ENCODE data around the gene OFD1.
A peak's percentile ranks its signal among the peaks of the same experiment; 100 is the strongest.

OFD1 gene

DNA sequence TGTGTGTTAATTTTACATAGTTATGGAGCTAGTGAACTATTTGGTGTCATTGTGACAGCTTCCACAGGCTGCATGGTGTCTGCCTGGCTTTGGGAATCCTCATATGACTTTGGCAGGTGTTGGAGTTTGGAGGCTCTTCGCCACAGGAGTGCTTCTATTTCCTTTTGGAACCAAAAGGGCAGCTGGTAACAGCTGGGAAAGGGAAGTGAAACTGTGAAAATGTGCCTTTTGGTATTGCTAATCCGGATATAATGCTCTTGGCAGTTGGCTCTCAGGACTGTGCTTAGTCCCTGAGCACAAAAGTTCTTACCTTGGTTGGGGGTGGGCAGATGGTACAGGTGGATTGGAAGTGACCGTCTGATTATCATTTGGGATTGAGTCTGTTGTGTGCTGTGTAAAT is 18.1 kb downstream of the OFD1 start:
- no peak for DNase-seq

DNA sequence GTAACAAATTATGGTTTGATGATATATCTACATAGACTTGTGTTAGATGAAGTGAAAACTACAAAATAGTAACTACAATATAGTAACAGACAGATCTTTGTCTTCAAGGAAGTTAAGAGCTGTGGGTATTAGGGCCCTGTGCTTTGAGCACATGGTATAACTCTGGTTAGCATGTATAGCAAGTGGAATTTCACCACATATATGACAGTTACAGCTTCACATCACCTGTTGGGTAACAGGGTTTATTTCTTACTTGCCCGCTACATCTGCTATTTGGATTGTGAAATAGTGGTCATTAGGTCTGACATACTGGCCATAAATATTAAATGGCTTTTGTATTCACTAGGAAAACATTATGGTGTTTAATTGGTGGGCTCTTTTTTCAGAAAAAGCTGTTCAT is 20.2 kb downstream of the OFD1 start:
- DNase-seq, result no peak

DNA sequence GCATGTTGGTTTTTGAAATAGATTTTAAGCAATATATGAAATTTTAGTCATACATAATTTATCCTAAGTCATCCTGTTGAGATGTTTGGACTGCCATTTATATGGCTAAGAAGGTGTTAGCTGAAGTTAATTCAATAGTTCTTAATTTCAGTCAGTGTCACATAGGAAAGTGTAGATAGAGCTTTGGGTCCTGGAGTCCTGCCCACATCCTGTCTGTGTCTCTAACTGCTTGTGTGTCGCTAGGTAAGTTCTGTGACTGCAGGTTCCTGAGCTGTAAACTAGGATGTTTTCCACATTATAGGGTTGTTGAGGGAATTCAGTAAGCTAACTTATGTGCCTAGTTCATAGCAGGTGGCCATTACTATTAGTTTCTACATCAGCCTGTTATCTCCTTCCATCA is 20.7 kb downstream of the OFD1 start:
- DNase-seq, result no peak

DNA sequence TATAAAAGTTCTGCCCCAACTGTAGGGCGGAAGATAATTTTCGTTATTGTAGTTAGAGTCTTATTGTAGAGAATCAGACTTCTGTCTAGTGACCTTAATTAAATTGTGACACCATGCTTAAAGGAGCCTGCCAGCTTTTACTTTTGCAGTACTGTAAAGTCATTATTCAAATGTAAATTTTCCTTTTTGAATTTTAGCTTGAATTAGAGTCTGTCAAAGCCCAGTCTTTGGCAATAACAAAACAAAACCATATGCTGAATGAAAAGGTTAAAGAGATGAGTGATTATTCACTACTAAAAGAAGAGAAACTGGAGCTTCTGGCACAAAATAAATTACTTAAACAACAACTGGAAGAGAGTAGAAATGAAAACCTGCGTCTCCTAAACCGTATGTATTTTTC is 21.8 kb downstream of the OFD1 start:
- DNase-seq, result no peak

DNA sequence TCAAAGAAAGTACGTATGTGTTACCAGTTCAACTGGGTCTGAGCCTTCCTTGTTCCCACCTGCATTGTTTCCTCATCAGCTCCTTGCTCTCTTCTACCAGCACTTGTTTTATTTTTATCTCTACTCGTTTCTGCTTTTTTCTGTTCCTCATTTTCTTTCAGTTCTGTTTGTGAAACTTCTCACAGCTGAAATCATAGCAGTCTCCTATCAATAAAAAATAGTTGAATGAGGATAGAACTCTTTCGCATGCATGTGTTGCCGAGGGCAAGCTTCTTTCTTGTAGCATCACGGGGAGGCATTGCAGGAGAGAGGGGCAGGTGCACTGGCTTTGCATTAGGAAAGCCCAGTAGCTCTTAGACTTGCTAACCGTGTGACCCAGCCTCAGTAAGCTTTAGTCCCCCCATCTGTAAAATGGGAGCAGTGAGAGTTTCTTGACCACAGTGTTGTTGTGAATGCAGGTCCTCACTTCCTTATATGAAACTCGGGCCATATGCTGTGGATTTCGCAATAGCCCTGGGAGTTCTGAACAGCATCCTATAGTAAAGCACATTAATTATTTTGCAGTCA is 24.7 kb downstream of the OFD1 start:
- no peak for DNase-seq

DNA sequence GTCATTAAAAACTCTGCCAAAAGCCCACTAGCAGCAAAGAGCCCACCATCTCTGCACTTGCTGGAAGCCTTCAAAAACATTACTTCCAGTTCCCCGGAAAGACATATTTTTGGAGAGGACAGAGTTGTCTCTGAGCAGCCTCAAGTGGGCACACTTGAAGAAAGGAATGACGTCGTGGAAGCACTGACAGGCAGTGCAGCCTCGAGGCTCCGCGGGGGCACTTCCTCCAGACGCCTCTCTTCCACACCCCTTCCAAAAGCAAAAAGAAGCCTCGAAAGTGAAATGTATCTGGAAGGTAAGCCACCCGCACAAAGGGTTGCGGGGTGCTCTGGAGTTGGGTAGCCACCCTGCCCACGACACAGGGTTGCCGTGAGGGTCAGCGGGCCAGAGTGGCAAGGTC is 25.9 kb downstream of the OFD1 start:
- no peak for DNase-seq

DNA sequence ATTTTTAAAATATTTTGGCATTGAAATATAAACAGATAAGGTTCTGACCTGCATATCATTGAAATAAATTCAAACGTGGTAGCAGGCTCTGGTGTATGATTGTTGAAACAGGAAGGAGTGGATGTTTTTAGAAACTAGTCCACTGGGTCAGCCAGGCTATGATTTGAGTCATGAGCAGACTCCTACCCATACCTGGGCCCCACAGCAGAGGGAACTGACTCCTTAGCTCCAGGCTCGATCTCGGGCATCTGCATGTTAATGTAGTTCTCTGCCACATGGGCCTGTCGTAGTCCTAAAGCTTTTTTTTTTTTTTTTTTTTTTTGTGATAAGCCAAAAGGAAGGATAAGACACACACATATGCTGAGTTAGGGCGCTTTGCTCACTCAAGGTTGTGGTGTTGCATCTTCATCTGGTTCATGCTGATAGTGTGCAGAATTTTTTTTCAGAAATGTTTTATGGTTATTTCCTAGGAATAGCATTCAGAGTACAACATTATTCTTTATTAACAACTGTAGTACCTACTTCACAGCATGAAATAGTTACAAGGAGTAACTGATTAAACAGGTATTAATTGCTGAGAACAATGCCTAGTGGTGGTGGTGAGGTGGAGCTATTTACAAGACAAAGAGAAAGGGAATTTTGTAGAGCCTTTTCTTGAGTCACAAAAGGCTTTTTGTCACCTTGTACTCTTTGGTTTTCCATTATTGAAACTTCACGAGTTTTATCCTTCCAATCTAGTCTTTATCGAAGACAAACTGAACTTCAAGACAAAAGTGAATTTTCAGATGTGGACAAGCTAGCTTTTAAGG is 27.3 kb downstream of the OFD1 start:
- DNase-seq, result no peak

DNA sequence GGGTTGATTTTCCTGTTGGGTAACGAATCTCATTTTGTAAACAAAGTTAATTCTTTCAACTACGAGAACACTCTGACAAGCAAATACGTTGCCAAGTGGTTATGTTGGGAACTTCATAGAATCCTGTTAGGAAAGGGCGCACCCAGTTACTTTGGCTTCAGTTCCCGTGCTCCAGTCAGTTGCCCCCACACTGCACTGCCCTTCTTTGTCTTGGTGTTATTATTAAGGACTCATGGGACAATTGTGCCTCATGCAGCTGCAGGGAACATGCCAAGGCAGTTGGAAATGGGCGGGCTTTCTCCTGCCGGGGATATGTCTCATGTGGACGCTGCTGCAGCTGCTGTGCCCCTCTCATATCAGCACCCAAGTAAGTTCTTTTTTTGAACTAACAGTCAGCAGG is 28.9 kb downstream of the OFD1 start:
- peak; percentile 10 for DNase-seq

DNA sequence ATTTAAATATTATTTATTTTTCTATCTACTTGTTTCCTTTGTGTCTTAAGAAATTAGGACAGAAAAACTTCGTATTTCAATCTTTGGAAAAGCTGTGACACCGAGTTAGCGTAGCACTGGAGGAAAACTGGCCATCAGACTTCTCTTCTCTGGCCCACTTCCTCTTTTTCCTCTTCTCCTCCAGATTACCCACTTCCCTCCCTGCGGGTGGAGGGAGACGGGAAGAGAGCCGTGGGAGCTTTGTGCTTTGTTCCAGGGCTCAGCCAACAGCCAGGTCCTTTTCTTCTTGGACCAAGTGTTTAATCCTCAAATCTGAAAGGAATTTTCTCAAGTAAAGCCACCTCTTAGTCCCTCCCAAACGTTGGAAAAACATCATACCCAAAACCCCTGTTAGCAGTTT is 29.7 kb downstream of the OFD1 start:
- no peak for DNase-seq

DNA sequence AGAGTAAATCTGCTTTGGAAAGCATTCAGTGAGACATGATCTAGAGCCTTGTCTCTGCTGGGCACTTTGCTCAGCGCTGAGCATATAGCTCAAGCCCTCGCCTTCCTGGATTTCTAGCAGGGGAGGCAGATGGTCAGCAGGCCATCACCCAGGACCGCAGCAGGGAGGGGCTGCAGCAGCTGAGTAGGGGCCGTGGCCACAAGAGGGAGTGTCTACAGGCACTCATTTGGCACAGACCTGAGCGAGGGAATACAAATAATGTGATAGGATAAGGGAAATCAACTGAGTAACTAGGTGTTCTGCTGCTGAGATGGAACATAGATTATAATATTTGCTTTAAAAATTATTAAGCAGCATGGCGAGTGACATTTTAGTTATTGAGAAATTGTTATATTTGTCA is 30.2 kb downstream of the OFD1 start:
- DNase-seq, result peak; percentile 7

DNA sequence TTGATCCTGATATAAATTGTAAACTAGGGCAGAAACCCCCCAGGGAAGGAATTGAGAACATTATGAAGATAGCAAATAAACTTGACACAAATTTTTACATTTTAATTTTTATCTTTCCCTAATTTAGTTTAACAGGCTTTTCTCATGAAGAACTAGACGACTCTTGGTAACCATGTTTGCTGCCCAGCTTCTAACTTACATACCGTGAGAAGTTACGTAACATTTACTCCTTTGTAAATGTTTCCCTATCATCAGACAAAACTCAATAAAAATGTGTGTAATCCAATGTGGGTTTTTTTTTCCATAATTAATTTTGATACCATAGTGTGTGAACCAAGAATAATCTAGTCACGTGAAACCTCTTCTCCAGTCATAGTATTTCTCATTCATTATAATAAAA is 34.4 kb downstream of the OFD1 start:
- no peak for DNase-seq

DNA sequence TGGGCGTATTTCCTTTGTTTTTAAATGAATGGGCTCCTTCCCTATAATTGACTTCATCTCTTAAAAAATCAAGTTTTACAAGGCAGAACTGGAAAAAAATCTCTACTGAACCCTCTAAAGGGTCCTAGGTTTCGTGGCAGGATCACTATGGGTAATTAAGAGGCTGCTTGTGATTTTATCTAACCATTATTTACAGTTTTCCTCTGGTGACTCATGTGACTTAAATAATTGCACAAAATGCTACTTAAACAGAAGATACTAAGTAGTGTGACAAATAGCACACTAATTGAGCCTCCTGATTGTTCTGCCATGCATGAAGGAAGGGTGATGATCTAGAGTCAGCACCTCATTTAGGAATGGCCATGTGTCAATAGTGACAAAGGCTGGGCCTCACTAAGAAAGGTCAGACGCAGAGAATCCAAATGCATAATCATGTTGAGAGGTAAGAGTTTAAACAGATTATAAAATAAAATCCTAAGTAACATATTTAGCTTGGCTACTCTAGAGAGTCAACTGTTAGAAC is 35.5 kb downstream of the OFD1 start:
- DNase-seq, result no peak

DNA sequence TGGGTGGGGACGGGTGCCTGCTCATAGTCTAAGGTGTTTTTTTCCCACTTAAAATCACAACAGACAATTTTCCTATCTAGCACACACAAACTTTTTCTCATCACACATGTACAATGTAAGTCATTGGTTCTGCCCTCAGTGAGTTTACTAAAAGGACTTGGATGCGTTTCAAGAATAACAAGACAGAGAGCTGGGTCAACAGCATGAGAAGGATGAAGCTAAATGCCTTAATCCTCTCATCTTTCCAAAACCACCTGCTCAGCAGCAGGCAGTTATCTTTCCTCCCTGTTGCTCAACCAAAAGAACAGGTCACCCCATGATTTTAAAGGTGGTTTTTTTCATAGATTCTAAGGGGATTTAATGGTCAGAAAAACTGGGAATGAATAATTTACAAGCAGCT is 40.1 kb downstream of the OFD1 start:
- DNase-seq, result peak; percentile 35

DNA sequence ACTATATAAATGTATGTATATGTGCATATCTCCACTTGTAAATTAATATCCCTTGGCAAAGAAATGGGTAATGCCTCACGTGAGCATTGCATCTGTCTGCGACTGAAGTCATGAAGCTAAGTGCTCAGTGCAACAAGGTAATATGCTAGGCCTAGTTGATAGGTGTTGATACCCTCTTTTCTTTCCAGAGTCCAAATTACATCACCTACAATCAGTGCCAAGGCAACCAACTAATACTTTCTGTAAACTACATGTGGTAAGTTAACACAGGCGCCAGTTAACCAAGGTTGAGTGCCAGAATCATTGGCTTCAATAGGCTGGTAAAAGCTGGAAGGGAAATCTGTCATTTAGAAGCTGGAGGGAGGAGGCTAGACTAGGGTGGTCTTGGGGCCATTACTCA is 41.3 kb downstream of the OFD1 start:
- DNase-seq, result no peak

DNA sequence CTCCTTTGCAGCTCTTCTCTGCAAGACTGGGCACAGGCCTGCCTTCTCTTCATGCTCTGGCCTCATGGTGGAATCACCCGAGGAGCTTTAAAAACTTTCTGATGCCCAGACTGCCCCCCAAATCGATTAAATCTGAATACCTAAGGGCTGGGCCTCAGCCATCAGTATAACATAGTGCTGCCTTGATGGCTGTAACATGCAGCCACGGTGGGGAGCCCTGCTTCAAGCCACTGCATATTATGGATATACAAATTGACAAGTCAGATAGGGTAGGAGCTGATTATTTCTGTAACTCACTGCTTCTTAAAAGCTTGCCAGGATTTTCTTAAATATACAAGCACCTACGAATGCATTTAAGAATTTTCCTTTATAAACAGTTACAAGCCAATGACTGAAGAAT is 41.8 kb downstream of the OFD1 start:
- no peak for DNase-seq

DNA sequence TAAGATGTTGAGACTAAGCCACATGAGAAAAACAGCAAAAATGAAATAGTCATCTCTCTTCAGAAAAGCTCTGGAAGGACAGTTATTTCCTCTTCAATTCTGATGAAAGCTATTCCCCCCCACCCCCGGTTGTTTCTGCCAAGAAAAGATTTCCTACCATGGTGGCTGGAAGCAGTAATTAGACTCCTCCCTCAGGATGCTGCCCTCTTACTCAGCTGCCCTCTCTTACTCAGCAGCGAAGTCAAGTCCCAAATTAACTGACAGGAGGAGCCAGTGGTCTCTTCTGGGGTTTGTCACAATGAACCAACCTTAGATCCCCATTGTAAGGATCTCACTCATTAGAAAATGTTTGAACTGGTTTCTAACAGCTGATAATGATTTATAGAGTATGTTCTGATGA is 44.4 kb downstream of the OFD1 start:
- DNase-seq, result no peak

DNA sequence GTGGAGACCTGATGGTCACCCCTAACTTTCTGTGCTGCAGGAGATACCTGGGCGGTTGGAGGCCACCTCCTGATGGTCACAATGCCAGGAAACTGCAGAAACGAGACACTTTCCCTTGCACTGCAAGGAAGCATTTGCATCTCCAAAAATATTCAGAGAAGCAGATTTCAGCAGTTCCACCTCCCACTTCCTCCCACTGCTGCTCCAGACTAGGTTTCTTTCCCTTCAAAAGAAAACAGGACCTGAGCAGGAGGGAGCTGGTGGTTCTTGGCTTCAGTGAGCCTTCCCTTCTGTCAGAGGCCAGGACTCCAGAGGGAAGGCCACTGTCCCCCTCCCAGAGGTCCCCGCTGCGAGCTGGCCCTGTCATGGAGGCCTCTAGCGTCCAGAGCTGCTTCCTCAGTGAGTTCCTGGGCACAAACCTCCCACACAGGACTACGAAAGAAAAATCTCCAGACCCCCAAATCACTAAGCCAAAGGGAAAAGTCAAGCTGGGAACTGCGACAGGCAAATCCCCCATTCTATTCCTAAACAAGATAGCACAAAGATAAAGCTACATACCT is 46.4 kb downstream of the OFD1 start:
- DNase-seq, result no peak

DNA sequence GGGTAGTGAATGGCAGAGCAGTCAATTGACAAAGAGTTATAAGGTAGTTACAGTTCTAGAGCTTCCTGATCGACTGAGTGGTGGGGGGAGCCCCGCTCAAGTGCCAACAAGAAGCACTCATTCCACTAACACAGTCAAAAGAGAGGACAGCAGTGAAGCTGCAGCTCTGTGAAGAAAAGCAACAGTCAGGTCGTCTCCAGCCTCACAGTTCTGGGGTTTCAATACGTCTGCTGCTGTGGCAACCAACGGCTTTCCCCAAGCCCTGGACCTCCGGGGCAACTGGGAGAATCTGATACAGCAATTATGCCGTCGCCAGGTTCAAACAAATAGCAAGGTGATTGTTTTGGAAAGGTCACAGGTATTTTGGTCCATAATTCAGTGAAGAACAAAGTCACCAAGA is 51.5 kb downstream of the OFD1 start:
- peak; percentile 76 for DNase-seq

DNA sequence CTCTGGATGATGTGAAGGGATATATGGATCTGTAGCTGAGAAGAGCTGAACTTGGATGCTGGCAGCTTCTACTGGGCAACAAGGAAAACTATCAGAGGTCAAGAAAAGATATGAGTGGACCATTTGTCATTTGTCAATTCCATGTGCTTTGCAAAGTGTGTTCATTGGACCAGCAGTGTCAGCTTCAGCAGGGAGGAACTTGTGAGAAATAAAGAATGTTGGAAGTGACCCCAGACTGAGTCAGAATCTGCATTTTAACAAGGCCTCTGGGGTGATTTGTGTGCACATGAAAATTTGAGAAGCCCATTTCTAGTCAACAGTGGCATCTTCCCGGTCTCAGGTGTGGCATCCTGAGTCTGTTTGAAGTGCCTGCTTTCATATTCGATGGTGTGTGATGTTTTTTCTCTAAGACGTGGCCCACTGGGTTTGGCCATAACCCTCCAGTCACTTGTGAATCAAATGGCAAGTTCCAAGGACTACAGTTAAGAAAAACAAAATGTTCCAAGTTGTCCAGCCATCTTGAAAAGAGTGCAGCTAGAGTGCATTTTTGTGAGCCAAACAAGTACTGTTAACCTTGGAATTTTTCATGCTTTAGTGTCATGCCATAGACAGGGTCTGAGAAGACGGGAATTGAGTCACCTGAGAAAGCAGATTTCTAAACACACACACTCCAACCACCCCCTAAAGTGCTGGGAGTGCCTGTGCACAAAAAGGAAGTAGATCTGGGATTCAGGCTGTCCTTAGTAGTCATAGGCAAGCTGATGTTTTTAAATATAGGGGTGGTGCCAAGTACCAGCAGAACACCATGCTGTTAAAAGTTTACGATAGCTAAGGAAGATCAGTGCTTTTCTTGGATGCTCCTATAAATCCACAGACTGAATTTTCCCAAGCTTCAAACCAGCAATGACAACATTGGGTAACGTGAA is 55.9 kb downstream of the OFD1 start:
- DNase-seq, result no peak

DNA sequence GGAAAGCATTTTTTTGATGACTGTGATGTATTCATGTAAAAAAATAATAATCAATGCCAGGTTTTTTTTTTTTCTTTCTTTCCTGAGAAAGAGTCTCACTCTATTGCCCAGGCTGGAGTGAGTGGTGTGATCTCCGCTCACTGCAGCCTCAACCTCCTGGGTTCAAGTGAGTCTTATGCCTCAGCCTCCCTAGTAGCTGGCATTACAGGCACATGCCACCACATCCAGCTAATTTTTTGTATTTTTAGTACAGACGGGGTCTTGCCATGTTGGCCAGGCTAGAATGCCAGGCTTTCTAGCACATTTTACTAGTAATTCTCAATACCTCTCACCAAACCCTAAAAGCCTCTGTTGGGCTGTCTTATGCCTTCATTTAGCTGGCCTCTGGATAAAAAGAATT is 56.6 kb downstream of the OFD1 start:
- DNase-seq, result no peak

DNA sequence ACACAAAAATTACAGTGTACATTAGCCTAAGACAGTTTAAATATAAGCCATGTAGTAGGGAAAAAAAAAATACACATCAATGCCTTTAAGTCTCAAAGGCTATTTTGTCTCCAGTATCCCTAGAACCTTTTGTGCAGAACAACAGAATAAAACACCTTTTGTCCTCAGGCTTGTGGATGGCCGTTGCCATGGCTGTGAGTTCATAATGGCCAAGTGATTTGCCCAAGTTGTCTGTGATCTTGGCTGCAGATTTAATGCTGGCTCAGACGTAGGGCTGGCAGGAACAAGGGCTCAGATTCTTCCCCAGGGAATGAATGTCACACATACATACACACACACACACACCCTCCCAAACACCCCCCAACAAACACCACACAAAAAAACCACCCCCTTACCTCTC is 57.0 kb downstream of the OFD1 start:
- peak; percentile 15 for DNase-seq

DNA sequence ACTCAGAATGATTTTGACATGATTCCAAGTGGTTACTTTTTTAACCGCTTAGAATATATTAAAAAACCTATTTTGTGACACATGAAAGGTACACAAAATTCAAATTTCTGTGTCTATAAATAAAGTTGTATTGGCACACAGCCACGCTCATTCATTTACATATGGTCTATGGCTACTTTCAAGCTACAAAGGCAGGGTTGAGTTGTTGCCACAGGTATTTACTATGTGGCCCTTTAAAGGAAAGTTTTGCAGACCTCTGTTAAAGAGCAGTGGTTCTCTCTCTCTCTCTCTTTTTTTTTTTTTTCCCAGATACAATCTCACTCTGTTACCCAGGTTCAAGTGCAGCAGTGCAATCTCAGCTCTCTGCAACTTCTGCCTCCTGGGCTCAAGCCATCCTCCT is 59.3 kb downstream of the OFD1 start:
- DNase-seq, result no peak

DNA sequence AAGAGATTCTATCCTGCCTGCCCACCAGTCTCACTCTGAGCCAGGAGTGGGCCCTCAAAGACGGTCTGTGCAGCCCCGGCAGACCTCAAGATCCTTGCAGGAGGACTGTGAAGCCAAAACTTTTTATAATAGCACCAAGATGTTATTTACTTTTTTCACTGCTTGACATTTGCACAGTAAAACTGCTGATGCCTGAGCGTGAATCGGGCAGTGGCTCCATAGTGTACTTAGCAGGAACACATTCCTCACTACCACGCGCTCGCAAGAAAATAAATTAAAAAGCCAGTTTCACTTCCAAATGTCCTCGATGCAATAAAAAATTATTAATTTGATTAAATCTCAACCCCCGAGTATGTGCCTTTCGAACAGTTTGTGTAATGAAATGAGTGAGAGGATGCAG is 59.9 kb downstream of the OFD1 start:
- DNase-seq, result no peak
